Ectodermal cell (in vitro differentiated cells): ENCODE measurements around the gene ABHD14A.

ENCODE experiments used
- H3K27ac ChIP-seq: 2 replicates; pipeline ENCODE4 v1.7.0; 2013; ENCODE audit warnings: mild to moderate bottlenecking, low read depth, low read length; ENCODE audit not compliant: insufficient read depth, poor library complexity, severe bottlenecking
- H3K27me3 ChIP-seq: 2 replicates; pipeline ENCODE4 v1.7.0; 2013; ENCODE audit warnings: mild to moderate bottlenecking, low read length; ENCODE audit not compliant: insufficient read depth, control insufficient read depth, poor library complexity, severe bottlenecking
- H3K36me3 ChIP-seq: one replicate; pipeline ENCODE4 v1.7.0; 2013; ENCODE audit warnings: low read length; ENCODE audit not compliant: control insufficient read depth, insufficient read depth
- H3K4me1 ChIP-seq: one replicate; pipeline ENCODE4 v1.7.0; 2013; ENCODE audit warnings: low read length; ENCODE audit not compliant: control insufficient read depth, insufficient read depth
- H3K4me3 ChIP-seq: 2 replicates; pipeline ENCODE4 v1.7.0; 2013; ENCODE audit warnings: low read depth, low read length, control low read depth; ENCODE audit not compliant: insufficient read depth
- H3K9me3 ChIP-seq: 2 replicates; pipeline ENCODE4 v1.7.0; 2013; ENCODE audit warnings: mild to moderate bottlenecking, low read length, moderate library complexity; ENCODE audit not compliant: control insufficient read depth
- WGBS, 2 experiments: methylation state at CpG; one replicate each; pipeline ENCODE4 v1.1.7; 2013; ENCODE audit warnings: missing lambda C conversion rate in 2 of 2; 5-methylcytosine and 5-hydroxymethylcytosine counted together

The ABHD14A gene

GRCh38 chr3:51975852-51976549 lies 1.1 kb downstream of the ABHD14A start:
- no peaks in the 10 kb centered on the region for H3K9me3 ChIP-seq
- 49 to 50% methylated on average over 46 of the region's 46 CpGs for WGBS, 2 experiments
- no peaks in the 10 kb centered on the region for H3K36me3 ChIP-seq
- H3K27ac ChIP-seq = no peak overlapping the region
- peaks cover 23% of the 10 kb centered on the region for H3K27me3 ChIP-seq
- peaks cover 20% of the 10 kb centered on the region for H3K4me1 ChIP-seq
- H3K4me3 ChIP-seq = peak overlapping the region; percentile 57

- H3K27ac ChIP-seq = no peak overlapping the region
- peaks cover 23% of the 10 kb centered on the region for H3K27me3 ChIP-seq
- no peaks in the 10 kb centered on the region for H3K9me3 ChIP-seq
- H3K4me1 ChIP-seq = peaks cover 24% of the 10 kb centered on the region
- no peak overlapping the region for H3K4me3 ChIP-seq
- WGBS, 2 experiments = 92 to 94% methylated on average over 9 of the region's 9 CpGs
- H3K36me3 ChIP-seq = no peaks in the 10 kb centered on the region
Measured at GRCh38 chr3:51977446-51978142, 2.7 kb downstream of the ABHD14A start.

- Histone ChIP-seq H3K4me1 (peaks cover 26% of the 10 kb centered on the region), H3K36me3 (no peaks in the 10 kb centered on the region), H3K27me3 (peaks cover 23% of the 10 kb centered on the region), H3K4me3 (no peak overlapping the region), H3K27ac (no peak overlapping the region), H3K9me3 (no peaks in the 10 kb centered on the region)
- 78 to 84% methylated on average over 4 of the region's 4 CpGs for WGBS, 2 experiments
Measured at GRCh38 chr3:51978143-51978502, 3.3 kb downstream of the ABHD14A start.

GRCh38 chr3:51980253-51980652 lies 5.4 kb downstream of the ABHD14A start:
- Histone ChIP-seq H3K4me3 (no peak overlapping the region), H3K36me3 (no peaks in the 10 kb centered on the region), H3K27me3 (peaks cover 10% of the 10 kb centered on the region), H3K4me1 (peaks cover 25% of the 10 kb centered on the region), H3K27ac (no peak overlapping the region), H3K9me3 (no peaks in the 10 kb centered on the region)
- 95 to 96% methylated on average over 10 of the region's 10 CpGs for WGBS, 2 experiments

GRCh38 chr3:51982352-51982837 lies 7.5 kb downstream of the ABHD14A start:
- peak overlapping the region; percentile 37 for H3K4me3 ChIP-seq
- H3K27ac ChIP-seq = peak overlapping the region; percentile 78
- peaks cover 15% of the 10 kb centered on the region for H3K4me1 ChIP-seq
- H3K36me3 ChIP-seq = no peaks in the 10 kb centered on the region
- WGBS, 2 experiments = 10 to 15% methylated on average over 4 of the region's 4 CpGs
- no peaks in the 10 kb centered on the region for H3K27me3 ChIP-seq
- no peaks in the 10 kb centered on the region for H3K9me3 ChIP-seq

- H3K9me3 ChIP-seq = no peaks in the 10 kb centered on the region
- peak within 1 kb of the TSS; percentile 78 for H3K27ac ChIP-seq
- WGBS, 2 experiments = 1% methylated on average over 68 of the region's 68 CpGs
- no peaks in the 10 kb centered on the region for H3K27me3 ChIP-seq
- H3K36me3 ChIP-seq = no peaks in the 10 kb centered on the region
- H3K4me1 ChIP-seq = peaks cover 15% of the 10 kb centered on the region
- peak within 1 kb of the TSS; percentile 37 for H3K4me3 ChIP-seq
Measured at GRCh38 chr3:51982838-51983577, 8.1 kb downstream of the ABHD14A start, which contains the start of gene ACY1. Gene ACY1, plus strand, starts transcription at chr3:51983535. Its CDS starts 530 bp downstream, at chr3:51984065.

GRCh38 chr3:51983578-51984268 lies 8.9 kb downstream of the ABHD14A start:
- peak overlapping the region; percentile 37 for H3K4me3 ChIP-seq
- whole genome bisulfite sequencing, 2 experiments = 78 to 79% methylated on average over 21 to 22 of the region's 22 CpGs
- H3K4me1 ChIP-seq = peaks cover 15% of the 10 kb centered on the region
- no peaks in the 10 kb centered on the region for H3K9me3 ChIP-seq
- H3K36me3 ChIP-seq = no peaks in the 10 kb centered on the region
- H3K27me3 ChIP-seq = no peaks in the 10 kb centered on the region
- H3K27ac ChIP-seq = peak overlapping the region; percentile 58

GRCh38 chr3:51984269-51984647 lies 9.4 kb downstream of the ABHD14A start:
- no peaks in the 10 kb centered on the region for H3K36me3 ChIP-seq
- H3K27me3 ChIP-seq = no peaks in the 10 kb centered on the region
- H3K9me3 ChIP-seq = no peaks in the 10 kb centered on the region
- H3K4me3 ChIP-seq = no peak overlapping the region
- peaks cover 15% of the 10 kb centered on the region for H3K4me1 ChIP-seq
- no peak overlapping the region for H3K27ac ChIP-seq

- H3K4me3 ChIP-seq = no peak overlapping the region
- H3K27me3 ChIP-seq = no peaks in the 10 kb centered on the region
- no peaks in the 10 kb centered on the region for H3K36me3 ChIP-seq
- no peaks in the 10 kb centered on the region for H3K9me3 ChIP-seq
- no peak overlapping the region for H3K27ac ChIP-seq
- 92 to 93% methylated on average over 6 of the region's 6 CpGs for WGBS, 2 experiments
- peaks cover 15% of the 10 kb centered on the region for H3K4me1 ChIP-seq
Measured at GRCh38 chr3:51985063-51985462, 10.2 kb downstream of the ABHD14A start.
